ENCODE results near the gene NRP2.

DNA sequence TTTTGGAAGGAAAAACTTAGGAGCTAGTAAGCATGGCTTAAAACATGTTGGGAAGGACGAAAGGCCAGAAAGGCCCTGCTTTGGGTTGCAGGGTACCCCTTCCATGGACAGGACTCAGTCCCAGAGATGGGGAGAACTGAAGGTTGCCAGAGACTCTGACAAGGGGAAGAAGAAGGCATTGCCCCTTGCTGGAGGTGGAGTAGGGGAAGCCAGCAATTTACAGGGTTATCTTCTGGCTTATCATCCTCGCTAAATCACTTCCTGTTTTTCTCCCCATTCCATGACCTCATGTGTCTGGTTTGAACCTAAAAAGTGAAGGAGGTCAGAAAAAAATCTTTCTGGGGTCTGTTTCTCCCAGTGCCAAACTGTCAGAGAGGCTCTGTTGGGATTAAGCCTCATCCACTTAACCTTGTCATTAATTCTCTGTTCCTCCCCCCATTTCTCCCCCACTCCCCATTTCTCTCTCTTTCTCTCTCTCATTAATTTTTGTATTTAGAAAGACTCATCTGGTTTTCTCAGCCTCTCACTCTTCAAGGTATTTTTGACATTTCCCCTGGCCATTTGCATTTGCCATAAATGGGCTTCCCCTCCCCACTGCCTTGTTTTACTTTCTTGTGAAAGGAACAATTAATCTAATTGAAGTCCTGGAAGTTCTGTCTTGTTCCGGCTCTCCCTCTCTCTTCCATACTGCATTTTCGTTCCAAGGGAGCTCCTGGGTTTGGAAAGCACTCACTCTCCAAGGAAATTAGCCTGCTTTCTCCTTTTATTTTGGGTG is 17.4 kb downstream of the NRP2 start:
- no peak for TF ChIP-seq EZH2 (IDR thresholded peaks at IDR 0.05; ENCODE audit: borderline replicate concordance, low read length)
- TF ChIP-seq, protein P1, sequence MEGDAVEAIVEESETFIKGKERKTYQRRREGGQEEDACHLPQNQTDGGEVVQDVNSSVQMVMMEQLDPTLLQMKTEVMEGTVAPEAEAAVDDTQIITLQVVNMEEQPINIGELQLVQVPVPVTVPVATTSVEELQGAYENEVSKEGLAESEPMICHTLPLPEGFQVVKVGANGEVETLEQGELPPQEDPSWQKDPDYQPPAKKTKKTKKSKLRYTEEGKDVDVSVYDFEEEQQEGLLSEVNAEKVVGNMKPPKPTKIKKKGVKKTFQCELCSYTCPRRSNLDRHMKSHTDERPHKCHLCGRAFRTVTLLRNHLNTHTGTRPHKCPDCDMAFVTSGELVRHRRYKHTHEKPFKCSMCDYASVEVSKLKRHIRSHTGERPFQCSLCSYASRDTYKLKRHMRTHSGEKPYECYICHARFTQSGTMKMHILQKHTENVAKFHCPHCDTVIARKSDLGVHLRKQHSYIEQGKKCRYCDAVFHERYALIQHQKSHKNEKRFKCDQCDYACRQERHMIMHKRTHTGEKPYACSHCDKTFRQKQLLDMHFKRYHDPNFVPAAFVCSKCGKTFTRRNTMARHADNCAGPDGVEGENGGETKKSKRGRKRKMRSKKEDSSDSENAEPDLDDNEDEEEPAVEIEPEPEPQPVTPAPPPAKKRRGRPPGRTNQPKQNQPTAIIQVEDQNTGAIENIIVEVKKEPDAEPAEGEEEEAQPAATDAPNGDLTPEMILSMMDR (conservative IDR thresholded peaks at IDR 0.05 in 1 of 2, IDR thresholded peaks at IDR 0.05 in 1 of 2; ENCODE audit: extremely low read depth in 1 of 2, insufficient read depth in 1 of 2, low read depth in 1 of 2, low read length in 2 of 2) = no peak

Data from mammary epithelial cell (primary cell).